PC-3 (cell line): ENCODE results near the gene NCSTN. TPM values are rescaled to one million over a fixed set of nuclear protein-coding genes. Genes with fewer than 3 reads are reported as not detected.

ENCODE experiments used
- ATAC-seq: fragments of 200-7000 bp; cut with Tn5 transposase; 2 replicates; pipeline ENCODE4 v1.9.1; 2020; ENCODE audit warnings: mild to moderate bottlenecking, moderate library complexity
- BruUV-seq: library from RNA; stranded (reverse); fragments of 400-500 nt; replicated peaks from 2 replicates; lab custom pipeline; 2021; lab: Mats Ljungman, UMichigan
- CTCF ChIA-PET: fragments of 300-600 bp; sonication (Branson Sonifier 250); formaldehyde crosslinking; loops from one replicate; lab custom pipeline; 2022; ENCODE audit warnings: antibody characterized with exemption; lab: Charles Lee
- POLR2A ChIA-PET: fragments of 300-600 bp; sonication (Branson Sonifier 250); formaldehyde crosslinking; loops from one replicate; lab custom pipeline; 2022; ENCODE audit warnings: antibody characterized with exemption; ENCODE audit not compliant: unreplicated experiment; lab: Charles Lee
- DNase-seq: peaks from one replicate; pipeline ENCODE4 v3.0.0-alpha.2; 2015
- H2AFZ ChIP-seq: fragments of 300-600 bp; sonication (generic); 2 replicates; pipeline ENCODE4 v1.6.0; 2016; ENCODE audit warnings: antibody characterized with exemption, low read length
- H3F3A ChIP-seq: fragments of 300-600 bp; sonication (generic); one replicate; pipeline ENCODE4 v1.6.0; 2017; ENCODE audit warnings: antibody characterized with exemption, low read length, control low read depth, mild to moderate bottlenecking; ENCODE audit not compliant: unreplicated experiment
- H3K27ac ChIP-seq: fragments of 300-600 bp; sonication (generic); 2 replicates; pipeline ENCODE4 v1.5.1; 2016; ENCODE audit warnings: mild to moderate bottlenecking, low read length
- H3K27me3 ChIP-seq: fragments of 300-600 bp; sonication (generic); 2 replicates; pipeline ENCODE4 v1.6.1; 2016; ENCODE audit warnings: low read length, mixed read lengths
- H3K36me3 ChIP-seq: fragments of 300-600 bp; sonication (generic); 2 replicates; pipeline ENCODE4 v1.6.1; 2016; ENCODE audit warnings: low read depth, mixed run types, low read length, mixed read lengths
- H3K4me1 ChIP-seq: fragments of 300-600 bp; sonication (generic); 2 replicates; pipeline ENCODE4 v1.5.1; 2016; ENCODE audit warnings: low read length; ENCODE audit not compliant: insufficient read depth
- H3K4me2 ChIP-seq: fragments of 300-600 bp; sonication (generic); 2 replicates; pipeline ENCODE4 v1.6.0; 2016; ENCODE audit warnings: low read length
- H3K4me3 ChIP-seq: fragments of 300-600 bp; sonication (generic); 2 replicates; pipeline ENCODE4 v1.5.1; 2016; ENCODE audit warnings: mild to moderate bottlenecking, low read length, mixed read lengths
- H3K79me2 ChIP-seq: fragments of 300-600 bp; sonication (generic); 2 replicates; pipeline ENCODE4 v1.6.1; 2017; ENCODE audit warnings: low read length, mixed read lengths
- H3K9ac ChIP-seq: fragments of 300-600 bp; sonication (generic); 2 replicates; pipeline ENCODE4 v1.6.0; 2016; ENCODE audit warnings: mild to moderate bottlenecking, low read length
- H3K9me2 ChIP-seq: fragments of 300-600 bp; sonication (generic); replicated peaks from 2 replicates; pipeline ENCODE4 v1.6.1; 2016; ENCODE audit warnings: mixed run types, low read length, mixed read lengths
- H3K9me3 ChIP-seq: fragments of 300-600 bp; sonication (generic); 2 replicates; pipeline ENCODE4 v1.6.1; 2016; ENCODE audit warnings: low read length, mixed read lengths
- H4K20me1 ChIP-seq: fragments of 300-600 bp; sonication (generic); 2 replicates; pipeline ENCODE4 v1.6.1; 2016; ENCODE audit warnings: low read length, mixed read lengths
- CTCF ChIP-seq: fragments of 300-600 bp; sonication (generic); conservative IDR thresholded peaks from 2 replicates; pipeline ENCODE4 v1.5.1; 2017; ENCODE audit warnings: antibody characterized with exemption, low read depth, mild to moderate bottlenecking, low read length
- EZH2 ChIP-seq: fragments of 300-600 bp; sonication (generic); IDR thresholded peaks from one replicate; pipeline ENCODE4 v1.6.1; 2017; ENCODE audit warnings: antibody characterized with exemption, mild to moderate bottlenecking, low read length; ENCODE audit not compliant: unreplicated experiment
- EZH2phosphoT487 ChIP-seq: fragments of 300-600 bp; sonication (generic); IDR thresholded peaks from 2 replicates; pipeline ENCODE4 v1.6.1; 2018; ENCODE audit warnings: mild to moderate bottlenecking, antibody characterized with exemption, low read length, borderline replicate concordance
- intact Hi-C: fragments of 100-400 bp; cut with micrococcal nuclease; formaldehyde crosslinking; loops from 2 replicates; pipeline ENCODE4 v1.9.0; 2023
- total RNA-seq: library from RNA; depleted of rRNA; stranded (reverse); fragments of >200 nt; gene quantifications from 2 replicates; pipeline ENCODE4 v1.2.3, GENCODE V29; 2014

The NCSTN gene
- total RNA-seq, 1 experiment from 2014 or later, result 49.6 TPM

GRCh38 chr1:160328184-160328583 lies 15.0 kb upstream of the NCSTN start:
- CTCF ChIA-PET, result no interaction called here
- no peak for DNase-seq
- TF ChIP-seq CTCF (no peak), EZH2phosphoT487 (no peak), EZH2 (no peak)
- H3K4me1 ChIP-seq, result no peaks in the 10 kb centered on the region
- H2AFZ ChIP-seq, result no peak overlapping the region
- H3K9me2 ChIP-seq, result no peaks in the 10 kb centered on the region
- no peak overlapping the region for H3K4me2 ChIP-seq
- intact Hi-C loops, result no loop called here
- peaks cover 73% of the 10 kb centered on the region for H3K36me3 ChIP-seq
- no peaks in the 10 kb centered on the region for H4K20me1 ChIP-seq
- no peak overlapping the region for H3K4me3 ChIP-seq
- no peaks in the 10 kb centered on the region for H3F3A ChIP-seq
- ATAC-seq, result no peak
- no peaks in the 10 kb centered on the region for H3K27me3 ChIP-seq
- no peak overlapping the region for H3K9ac ChIP-seq
- no peaks in the 10 kb centered on the region for H3K79me2 ChIP-seq
- POLR2A ChIA-PET, result no interaction called here
- H3K9me3 ChIP-seq, result no peaks in the 10 kb centered on the region
- no TSS peak for BruUV-seq
- no peak overlapping the region for H3K27ac ChIP-seq

- ChIA-PET CTCF (no interaction called here), POLR2A (no interaction called here)
- H3K36me3 ChIP-seq, result peaks cover 78% of the 10 kb centered on the region
- H3K27me3 ChIP-seq, result no peaks in the 10 kb centered on the region
- H3K4me2 ChIP-seq, result no peak overlapping the region
- no peak overlapping the region for H3K27ac ChIP-seq
- H3K4me3 ChIP-seq, result no peak overlapping the region
- H3K9me2 ChIP-seq, result no peaks in the 10 kb centered on the region
- no peaks in the 10 kb centered on the region for H3K9me3 ChIP-seq
- no peaks in the 10 kb centered on the region for H3K4me1 ChIP-seq
- no peaks in the 10 kb centered on the region for H4K20me1 ChIP-seq
- no peaks in the 10 kb centered on the region for H3F3A ChIP-seq
- ATAC-seq (no peak), DNase-seq (no peak)
- H3K79me2 ChIP-seq, result no peaks in the 10 kb centered on the region
- no TSS peak for BruUV-seq
- no peak overlapping the region for H3K9ac ChIP-seq
- no peak overlapping the region for H2AFZ ChIP-seq
- intact Hi-C loops, result no loop called here
- TF ChIP-seq EZH2phosphoT487 (no peak), CTCF (no peak), EZH2 (no peak)
These were observed 13.1 kb upstream of the NCSTN start for GRCh38 chr1:160330119-160330518.

- no peak for DNase-seq
- Histone ChIP-seq H3K9ac (no peak overlapping the region), H3K9me2 (no peaks in the 10 kb centered on the region), H3K36me3 (peaks cover 69% of the 10 kb centered on the region), H2AFZ (no peak overlapping the region), H4K20me1 (no peaks in the 10 kb centered on the region), H3K4me1 (no peaks in the 10 kb centered on the region), H3F3A (no peaks in the 10 kb centered on the region), H3K4me3 (no peak overlapping the region), H3K4me2 (no peak overlapping the region), H3K79me2 (peaks cover 6% of the 10 kb centered on the region; the same call in 1 of the 2 replicates), H3K27me3 (no peaks in the 10 kb centered on the region), H3K9me3 (no peaks in the 10 kb centered on the region), H3K27ac (no peak overlapping the region)
- ChIA-PET CTCF (no interaction called here), POLR2A (no interaction called here)
- TF ChIP-seq CTCF, result no peak
- no peak for TF ChIP-seq EZH2
- TF ChIP-seq EZH2phosphoT487, result no peak
- intact Hi-C loops, result no loop called here
- BruUV-seq, result no TSS peak
- ATAC-seq, result no peak
These were observed 10.7 kb upstream of the NCSTN start for GRCh38 chr1:160332516-160332915.
